ENCODE results near the gene MAST2.

The MAST2 gene

DNA sequence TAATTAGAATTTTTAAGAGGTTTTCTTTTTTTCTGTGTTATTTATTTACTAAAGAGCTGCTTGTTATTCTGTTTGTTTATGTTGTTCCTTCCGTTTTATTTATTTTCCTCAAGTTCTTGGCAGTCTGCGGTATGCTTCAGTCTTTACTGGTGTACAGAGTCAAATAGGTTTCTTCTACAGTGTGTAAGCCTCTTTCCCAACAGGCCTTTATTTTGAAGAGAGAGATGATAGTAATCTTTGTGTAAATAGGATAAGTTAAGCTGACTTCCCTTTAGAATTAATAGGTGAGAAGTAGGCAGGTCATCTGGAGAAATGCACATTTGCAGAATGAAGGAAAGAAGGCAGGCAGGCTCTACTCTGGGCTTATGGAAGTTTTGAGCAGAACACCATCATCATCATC is 23.8 kb downstream of the MAST2 start:
- no peaks in the 10 kb centered on the region for H3F3A ChIP-seq (ENCODE audit: insufficient read depth, low read length)
- no peak overlapping the region for H3K27ac ChIP-seq (ENCODE audit: low read length)
- H3K79me2 ChIP-seq (ENCODE audit: low read length): peaks cover 33% of the 10 kb centered on the region
- no peak overlapping the region for H3K9ac ChIP-seq (ENCODE audit: low read length)
- no peak overlapping the region for H3K4me3 ChIP-seq (ENCODE audit: low read length)
- no peaks in the 10 kb centered on the region for H4K20me1 ChIP-seq (ENCODE audit: insufficient read depth, low read length)
- TF ChIP-seq EZH2 (optimal IDR thresholded peaks at IDR 0.05; ENCODE audit: low read depth, low read length): no peak
- TF ChIP-seq, protein P1, sequence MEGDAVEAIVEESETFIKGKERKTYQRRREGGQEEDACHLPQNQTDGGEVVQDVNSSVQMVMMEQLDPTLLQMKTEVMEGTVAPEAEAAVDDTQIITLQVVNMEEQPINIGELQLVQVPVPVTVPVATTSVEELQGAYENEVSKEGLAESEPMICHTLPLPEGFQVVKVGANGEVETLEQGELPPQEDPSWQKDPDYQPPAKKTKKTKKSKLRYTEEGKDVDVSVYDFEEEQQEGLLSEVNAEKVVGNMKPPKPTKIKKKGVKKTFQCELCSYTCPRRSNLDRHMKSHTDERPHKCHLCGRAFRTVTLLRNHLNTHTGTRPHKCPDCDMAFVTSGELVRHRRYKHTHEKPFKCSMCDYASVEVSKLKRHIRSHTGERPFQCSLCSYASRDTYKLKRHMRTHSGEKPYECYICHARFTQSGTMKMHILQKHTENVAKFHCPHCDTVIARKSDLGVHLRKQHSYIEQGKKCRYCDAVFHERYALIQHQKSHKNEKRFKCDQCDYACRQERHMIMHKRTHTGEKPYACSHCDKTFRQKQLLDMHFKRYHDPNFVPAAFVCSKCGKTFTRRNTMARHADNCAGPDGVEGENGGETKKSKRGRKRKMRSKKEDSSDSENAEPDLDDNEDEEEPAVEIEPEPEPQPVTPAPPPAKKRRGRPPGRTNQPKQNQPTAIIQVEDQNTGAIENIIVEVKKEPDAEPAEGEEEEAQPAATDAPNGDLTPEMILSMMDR (IDR thresholded peaks at IDR 0.05; ENCODE audit: low read length): no peak
- no peak for TF ChIP-seq EZH2phosphoT487 (IDR thresholded peaks at IDR 0.05; ENCODE audit: low read length)
- no peak overlapping the region for H3K4me2 ChIP-seq (ENCODE audit: low read depth, low read length)
- no peaks in the 10 kb centered on the region for H3K4me1 ChIP-seq (ENCODE audit: low read length)
- no peaks in the 10 kb centered on the region for H3K27me3 ChIP-seq (replicated peaks; ENCODE audit: insufficient read depth, low read length)
- no peaks in the 10 kb centered on the region for H3K9me3 ChIP-seq (replicated peaks; ENCODE audit: insufficient read depth, low read length)
- H2AFZ ChIP-seq (ENCODE audit: low read length): no peak overlapping the region
- no peak for DNase-seq
- H3K9me2 ChIP-seq (replicated peaks; ENCODE audit: insufficient read depth, low read length): no peaks in the 10 kb centered on the region
- H3K36me3 ChIP-seq (replicated peaks; ENCODE audit: insufficient read depth, low read length): no peaks in the 10 kb centered on the region; the same call in 1 of the 2 replicates

DNA sequence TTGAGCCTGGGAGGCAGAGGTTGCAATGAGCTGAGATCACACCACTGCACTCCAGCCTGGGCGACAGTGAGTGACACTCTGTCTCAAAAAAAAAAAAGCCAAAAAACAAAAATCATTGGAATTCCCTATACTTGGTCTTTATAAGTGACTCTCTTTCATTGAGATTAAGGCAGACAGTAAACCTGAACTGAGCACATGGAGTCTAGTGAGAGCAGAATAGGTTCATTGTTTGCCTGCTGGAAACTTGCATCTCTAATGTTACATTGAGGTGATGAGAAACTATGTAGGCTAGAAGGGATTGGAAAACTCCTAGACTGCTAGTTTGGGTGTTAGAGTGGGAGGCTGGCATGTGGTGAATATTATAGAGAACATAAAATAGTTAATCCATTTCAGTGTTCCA is 25.4 kb downstream of the MAST2 start:
- Histone ChIP-seq H3K36me3 (replicated peaks; ENCODE audit: insufficient read depth, low read length) (no peaks in the 10 kb centered on the region; the same call in 1 of the 2 replicates), H4K20me1 (ENCODE audit: insufficient read depth, low read length) (no peaks in the 10 kb centered on the region), H3K79me2 (ENCODE audit: low read length) (peaks cover 18% of the 10 kb centered on the region), H3K9me2 (replicated peaks; ENCODE audit: insufficient read depth, low read length) (no peaks in the 10 kb centered on the region), H3K27me3 (replicated peaks; ENCODE audit: insufficient read depth, low read length) (no peaks in the 10 kb centered on the region), H3K9ac (ENCODE audit: low read length) (no peak overlapping the region), H3K4me1 (ENCODE audit: low read length) (no peaks in the 10 kb centered on the region), H2AFZ (ENCODE audit: low read length) (no peak overlapping the region), H3K9me3 (replicated peaks; ENCODE audit: insufficient read depth, low read length) (no peaks in the 10 kb centered on the region), H3K27ac (ENCODE audit: low read length) (no peak overlapping the region), H3K4me3 (ENCODE audit: low read length) (no peak overlapping the region), H3K4me2 (ENCODE audit: low read depth, low read length) (no peak overlapping the region), H3F3A (ENCODE audit: insufficient read depth, low read length) (no peaks in the 10 kb centered on the region)
- no peak for DNase-seq
- TF ChIP-seq EZH2 (optimal IDR thresholded peaks at IDR 0.05; ENCODE audit: low read depth, low read length) (no peak), EZH2phosphoT487 (IDR thresholded peaks at IDR 0.05; ENCODE audit: low read length) (no peak)
- TF ChIP-seq, protein P1 (IDR thresholded peaks at IDR 0.05; ENCODE audit: low read length): no peak

DNA sequence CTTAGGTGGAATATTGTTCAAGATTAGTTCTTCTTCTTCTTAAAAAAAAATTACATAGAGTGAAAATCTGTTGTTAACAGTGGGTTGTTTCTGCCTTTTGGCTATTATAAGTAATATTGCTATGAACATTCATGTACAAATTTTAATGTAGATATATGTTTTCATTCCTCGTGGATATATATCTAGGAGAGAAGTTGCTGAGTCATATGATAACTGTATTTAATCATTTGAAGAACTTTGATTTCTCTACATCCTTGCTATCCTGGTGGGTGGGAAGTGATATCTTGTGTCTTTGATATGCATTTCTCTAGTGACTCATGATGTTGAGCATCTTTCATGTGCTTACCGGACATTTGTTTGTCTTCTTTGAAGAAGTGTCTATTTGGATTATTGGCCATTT is 29.9 kb downstream of the MAST2 start:
- H3K4me2 ChIP-seq (ENCODE audit: low read depth, low read length): no peak overlapping the region
- no peak overlapping the region for H2AFZ ChIP-seq (ENCODE audit: low read length)
- no peak for DNase-seq
- H3K4me3 ChIP-seq (ENCODE audit: low read length): no peak overlapping the region
- H3K4me1 ChIP-seq (ENCODE audit: low read length): no peaks in the 10 kb centered on the region
- no peaks in the 10 kb centered on the region for H3K9me2 ChIP-seq (replicated peaks; ENCODE audit: insufficient read depth, low read length)
- H3K9me3 ChIP-seq (replicated peaks; ENCODE audit: insufficient read depth, low read length): no peaks in the 10 kb centered on the region
- no peaks in the 10 kb centered on the region for H3K27me3 ChIP-seq (replicated peaks; ENCODE audit: insufficient read depth, low read length)
- no peak overlapping the region for H3K9ac ChIP-seq (ENCODE audit: low read length)
- no peak overlapping the region for H3K27ac ChIP-seq (ENCODE audit: low read length)
- H3F3A ChIP-seq (ENCODE audit: insufficient read depth, low read length): no peaks in the 10 kb centered on the region
- no peaks in the 10 kb centered on the region for H3K36me3 ChIP-seq (replicated peaks; ENCODE audit: insufficient read depth, low read length)
- TF ChIP-seq EZH2 (optimal IDR thresholded peaks at IDR 0.05; ENCODE audit: low read depth, low read length) (no peak), EZH2phosphoT487 (IDR thresholded peaks at IDR 0.05; ENCODE audit: low read length) (no peak)
- TF ChIP-seq, protein P1 (IDR thresholded peaks at IDR 0.05; ENCODE audit: low read length): no peak
- H4K20me1 ChIP-seq (ENCODE audit: insufficient read depth, low read length): no peaks in the 10 kb centered on the region
- H3K79me2 ChIP-seq (ENCODE audit: low read length): peaks cover 20% of the 10 kb centered on the region; the same call in 1 of the 2 replicates
